Measurements from ENCODE around the gene DNAJC22.
"Not testable (repeated sequence)": the region's sequence is repeated elsewhere in the genome, so short reads cannot be mapped to it uniquely, and the experiment has no call there.

DNAJC22 gene

GRCh38 chr12:49331380-49332222 lies 15.1 kb upstream of the DNAJC22 start:
- DNase-seq (ENCODE audit: low read depth), result no peak

GRCh38 chr12:49332441-49332861 lies 14.2 kb upstream of the DNAJC22 start:
- no peak for DNase-seq (ENCODE audit: low read depth)

GRCh38 chr12:49332891-49333371 lies 13.8 kb upstream of the DNAJC22 start:
- no peak for DNase-seq (ENCODE audit: low read depth)

- DNase-seq (ENCODE audit: low read depth), result not testable (repeated sequence)
Measured at GRCh38 chr12:49333778-49334177, 12.9 kb upstream of the DNAJC22 start.

- DNase-seq (ENCODE audit: low read depth), result no peak
Measured at GRCh38 chr12:49334226-49334625, 12.5 kb upstream of the DNAJC22 start.

- DNase-seq (ENCODE audit: low read depth), result no peak
Measured at GRCh38 chr12:49334681-49335080, 12.0 kb upstream of the DNAJC22 start.

GRCh38 chr12:49335118-49335954 lies 11.4 kb upstream of the DNAJC22 start:
- DNase-seq (ENCODE audit: low read depth), result no peak

- DNase-seq (ENCODE audit: low read depth), result no peak
Measured at GRCh38 chr12:49335955-49336644, 10.6 kb upstream of the DNAJC22 start.

- peak; percentile 82 for DNase-seq (ENCODE audit: low read depth)
Measured at GRCh38 chr12:49336645-49337584, 9.8 kb upstream of the DNAJC22 start, which contains the start of gene C1QL4. C1QL4 (minus strand) TSS chr12:49337188; CDS start chr12:49336477, 711 bp downstream.

GRCh38 chr12:49338830-49339463 lies 7.7 kb upstream of the DNAJC22 start:
- DNase-seq (ENCODE audit: low read depth), result no peak

GRCh38 chr12:49339464-49339861 lies 7.2 kb upstream of the DNAJC22 start:
- no peak for DNase-seq (ENCODE audit: low read depth)

- no peak for DNase-seq (ENCODE audit: low read depth)
Measured at GRCh38 chr12:49340095-49340870, 6.4 kb upstream of the DNAJC22 start.

GRCh38 chr12:49340971-49341776 lies 5.5 kb upstream of the DNAJC22 start:
- DNase-seq (ENCODE audit: low read depth), result no peak

GRCh38 chr12:49341777-49342065 lies 5.0 kb upstream of the DNAJC22 start:
- DNase-seq (ENCODE audit: low read depth), result no peak

- DNase-seq (ENCODE audit: low read depth), result peak; percentile 86
Measured at GRCh38 chr12:49342066-49342913, 4.4 kb upstream of the DNAJC22 start.

- DNase-seq (ENCODE audit: low read depth), result peak; percentile 47
Measured at GRCh38 chr12:49342914-49343731, 3.6 kb upstream of the DNAJC22 start.

GRCh38 chr12:49344486-49345050 lies 2.1 kb upstream of the DNAJC22 start:
- DNase-seq (ENCODE audit: low read depth), result no peak
